CD14-positive monocyte (primary cell): ENCODE results near the gene AXIN1. TPM values are rescaled to one million over a fixed set of nuclear protein-coding genes. Genes with fewer than 3 reads are reported as not detected.

Source experiments
- DNase-seq, 3 donors: peaks; one replicate each; pipeline ENCODE4 v3.0.0-alpha.2; 2011 to 2022
- H2AFZ ChIP-seq: 2 replicates; pipeline ENCODE4 v1.6.0; 2012; ENCODE audit warnings: mild to moderate bottlenecking, low read depth, low read length, inconsistent platforms; ENCODE audit not compliant: insufficient read depth, poor library complexity, severe bottlenecking
- H3K27ac ChIP-seq, 2 donors: 1 replicate in 1 of 2; 2 replicates in 1 of 2; pipeline ENCODE4 v1.5.1; 2012 to 2013; ENCODE audit warnings: low read length in 2 of 2, control low read depth in 1 of 2, inconsistent platforms in 1 of 2, low read depth in 1 of 2, mild to moderate bottlenecking in 1 of 2
- H3K27me3 ChIP-seq, 2 donors: one replicate each; pipeline versions ENCODE4 v1.6.0 to v1.6.1; 2011 to 2013; ENCODE audit warnings: low read length in 2 of 2; ENCODE audit not compliant: control insufficient read depth in 2 of 2, insufficient read depth in 2 of 2
- H3K36me3 ChIP-seq, 2 donors: replicated peaks in 1 of 2; 1 replicate in 1 of 2; 2 replicates in 1 of 2; pipeline versions ENCODE4 v1.5.1 to v1.6.1; 2012 to 2013; ENCODE audit warnings: low read length in 2 of 2, control low read depth in 1 of 2, inconsistent platforms in 1 of 2, mild to moderate bottlenecking in 1 of 2; ENCODE audit not compliant: insufficient read depth in 2 of 2, control insufficient read depth in 1 of 2
- H3K4me1 ChIP-seq, 2 donors: 1 replicate in 1 of 2; 2 replicates in 1 of 2; pipeline versions ENCODE4 v1.5.1 to v1.6.1; 2012 to 2013; ENCODE audit warnings: low read length in 2 of 2, control low read depth in 1 of 2, inconsistent platforms in 1 of 2, mild to moderate bottlenecking in 1 of 2, moderate library complexity in 1 of 2; ENCODE audit not compliant: insufficient read depth in 2 of 2, control insufficient read depth in 1 of 2
- H3K4me2 ChIP-seq: replicated peaks from 2 replicates; pipeline ENCODE3; 2012; ENCODE audit warnings: low read length, moderate library complexity, mild to moderate bottlenecking; ENCODE audit not compliant: poor library complexity, severe bottlenecking; ENCODE audit errors: extremely low read depth
- H3K4me3 ChIP-seq, 3 experiments: fragments of 200-600 bp in 1 of 3; sonication (generic) in 1 of 3; replicated peaks in 1 of 3; 1 replicate in 2 of 3; 2 replicates in 1 of 3; pipeline ENCODE4 v1.5.1; 2011 to 2013; ENCODE audit warnings: low read length in 3 of 3, mild to moderate bottlenecking in 3 of 3, control low read depth in 2 of 3, low read depth in 2 of 3, inconsistent platforms in 1 of 3, moderate library complexity in 1 of 3
- H3K79me2 ChIP-seq: 2 replicates; pipeline ENCODE4 v1.6.0; 2012; ENCODE audit warnings: mild to moderate bottlenecking, control low read depth, inconsistent platforms, low read length, moderate library complexity; ENCODE audit not compliant: insufficient read depth
- H3K9ac ChIP-seq: 2 replicates; pipeline ENCODE4 v1.6.0; 2017; ENCODE audit warnings: low read length, mild to moderate bottlenecking; ENCODE audit not compliant: insufficient read depth, poor library complexity, severe bottlenecking
- H3K9me3 ChIP-seq, 2 donors: replicated peaks in 1 of 2; 1 replicate in 1 of 2; 2 replicates in 1 of 2; pipeline versions ENCODE4 v1.5.1 to v1.6.1; 2012 to 2013; ENCODE audit warnings: low read length in 2 of 2, control low read depth in 1 of 2; ENCODE audit not compliant: control insufficient read depth in 1 of 2, insufficient read depth in 1 of 2
- H4K20me1 ChIP-seq: 2 replicates; pipeline ENCODE4 v1.6.0; 2012; ENCODE audit warnings: mild to moderate bottlenecking, low read length, control low read depth, moderate library complexity; ENCODE audit not compliant: insufficient read depth
- H3K27ac Mint-ChIP-seq, 7 donors: one replicate each; pipeline ENCODE4 v1.8.0; 2020; ENCODE audit warnings: mild to moderate bottlenecking in 7 of 7, mixed read lengths in 7 of 7, moderate library complexity in 6 of 7, inconsistent platforms in 2 of 7
- H3K27me3 Mint-ChIP-seq, 3 donors: one replicate each; pipeline ENCODE4 v1.8.0; 2021 to 2022; ENCODE audit warnings: low read depth in 3 of 3, mild to moderate bottlenecking in 3 of 3, mixed read lengths in 3 of 3, moderate library complexity in 3 of 3, inconsistent platforms in 1 of 3
- H3K36me3 Mint-ChIP-seq, 2 donors: one replicate each; pipeline ENCODE4 v1.8.0; 2020; ENCODE audit warnings: mixed read lengths in 2 of 2, inconsistent platforms in 1 of 2, mild to moderate bottlenecking in 1 of 2
- H3K4me1 Mint-ChIP-seq: one replicate; pipeline ENCODE4 v1.8.0; 2020; ENCODE audit warnings: mild to moderate bottlenecking, mixed read lengths
- H3K4me3 Mint-ChIP-seq, 2 donors: one replicate each; pipeline ENCODE4 v1.8.0; 2020; ENCODE audit warnings: mild to moderate bottlenecking in 2 of 2, mixed read lengths in 2 of 2, moderate library complexity in 1 of 2
- H3K9me3 Mint-ChIP-seq, 7 donors: one replicate each; pipeline ENCODE4 v1.8.0; 2020 to 2022; ENCODE audit warnings: mixed read lengths in 7 of 7, mild to moderate bottlenecking in 6 of 7, moderate library complexity in 6 of 7, inconsistent platforms in 2 of 7
- CTCF ChIP-seq: fragments of 200-600 bp; IDR thresholded peaks from one replicate; pipeline ENCODE4 v1.8.0; 2022; ENCODE audit warnings: antibody characterized with exemption, mild to moderate bottlenecking
- WGBS: methylation state at CpG from one replicate; pipeline ENCODE4 v1.1.5; 2013; ENCODE audit warnings: missing lambda C conversion rate; ENCODE audit not compliant: insufficient coverage; 5-methylcytosine and 5-hydroxymethylcytosine counted together
- intact Hi-C, 2 donors: fragments of 100-400 bp; cut with micrococcal nuclease; formaldehyde crosslinking; loops; one replicate each; pipeline versions ENCODE4 v1.15.0 to v1.15.1; 2023
- polyA plus RNA-seq, 3 donors: library from polyadenylated mRNA; depleted of rRNA in 1 of 3; unstranded in 2 of 3; stranded (reverse) in 1 of 3; fragments of 300-500 nt in 2 of 3; fragments of >200 nt in 1 of 3; fragmentation: Illumina TruSeq in 2 of 3; gene quantifications; 1 replicate in 2 of 3; 2 replicates in 1 of 3; pipeline ENCODE4 v1.2.3, GENCODE V29; 2012 to 2021

Gene AXIN1
- polyA plus RNA-seq, 3 donors: 0.30 to 20.9 (median 0.74) TPM

- Mint-ChIP-seq H3K27me3 (peaks cover 0 to 3% (median 0%) of the 10 kb centered on the region in 3 donors), H3K4me3 (no peak overlapping the region), H3K27ac (peak overlapping the region in 2 of 7 donors; percentile 61 to 63), H3K4me1 (peaks cover 10% of the 10 kb centered on the region), H3K9me3 (peaks cover 0 to 3% (median 0%) of the 10 kb centered on the region in 7 donors), H3K36me3 (peaks cover 45 to 60% of the 10 kb centered on the region in 2 donors)
- Histone ChIP-seq H3K79me2 (no peaks in the 10 kb centered on the region), H3K4me1 (peaks cover 9 to 11% of the 10 kb centered on the region in 2 donors), H3K4me2 (no peak overlapping the region), H3K9me3 (no peaks in the 10 kb centered on the region), H3K9ac (no peak overlapping the region), H3K27ac (no peak overlapping the region), H2AFZ (no peak overlapping the region), H3K36me3 (peaks cover 9 to 40% of the 10 kb centered on the region in 2 donors), H4K20me1 (no peaks in the 10 kb centered on the region), H3K4me3 (no peak overlapping the region), H3K27me3 (no peaks in the 10 kb centered on the region)
- DNase-seq: no peak
- TF ChIP-seq CTCF: no peak
- WGBS: 52% methylated on average over 4 of the region's 6 CpGs
- intact Hi-C loops: no loop called here
Observed at GRCh38 chr16:253833-254232, 98.7 kb downstream of the AXIN1 start.

- H2AFZ ChIP-seq: peak overlapping the region; percentile 55
- Mint-ChIP-seq H3K27me3 (peaks cover 0 to 3% (median 0%) of the 10 kb centered on the region in 3 donors), H3K4me1 (peaks cover 10% of the 10 kb centered on the region), H3K9me3 (peaks cover 0 to 3% (median 0%) of the 10 kb centered on the region in 7 donors), H3K27ac (peak overlapping the region; percentile 37 to 93 (median 76)), H3K4me3 (peak overlapping the region; percentile 79), H3K36me3 (peaks cover 43 to 62% of the 10 kb centered on the region in 2 donors)
- H4K20me1 ChIP-seq: no peaks in the 10 kb centered on the region
- H3K4me2 ChIP-seq: peak overlapping the region; percentile 65
- H3K27ac ChIP-seq: peak overlapping the region; percentile 11 to 35
- no peak for TF ChIP-seq CTCF
- H3K36me3 ChIP-seq: peaks cover 9 to 40% of the 10 kb centered on the region in 2 donors
- H3K4me1 ChIP-seq: peaks cover 9 to 11% of the 10 kb centered on the region in 2 donors
- 29% methylated on average over 4 of the region's 30 CpGs for WGBS
- intact Hi-C loops: no loop called here
- H3K9me3 ChIP-seq: no peaks in the 10 kb centered on the region
- no peaks in the 10 kb centered on the region for H3K27me3 ChIP-seq
- no peaks in the 10 kb centered on the region for H3K79me2 ChIP-seq
- peak overlapping the region; percentile 8 to 55 (median 16) for H3K4me3 ChIP-seq
- H3K9ac ChIP-seq: peak overlapping the region; percentile 21
- peak in 2 of 3 donors; percentile 8 to 16 for DNase-seq
Observed at GRCh38 chr16:252366-253337, 99.9 kb downstream of the AXIN1 start.
